Lower leg skin (tissue), 3 donors: ENCODE measurements around the gene ELP6.

Source experiments
- CTCF ChIP-seq, 3 donors: fragments of 450-650 bp; IDR thresholded peaks; one replicate each; pipeline ENCODE4 v1.5.1; 2016; ENCODE audit warnings: antibody characterized with exemption in 3 of 3, mild to moderate bottlenecking in 3 of 3, moderate library complexity in 2 of 3
- POLR2A ChIP-seq, 2 donors: fragments of 450-650 bp; IDR thresholded peaks; one replicate each; pipeline ENCODE4 v1.6.1; 2016 to 2017; ENCODE audit warnings: antibody characterized with exemption in 2 of 2, mild to moderate bottlenecking in 1 of 2, moderate library complexity in 1 of 2

- TF ChIP-seq CTCF (IDR thresholded peaks at IDR 0.05): no peak
- TF ChIP-seq POLR2A (IDR thresholded peaks at IDR 0.05): no peak
These were observed 26.2 kb downstream of the ELP6 start for GRCh38 chr3:47487265-47487664.
